ENCODE data around the gene SMURF2. TPM values are rescaled to one million over a fixed set of nuclear protein-coding genes. Genes with fewer than 3 reads are reported as not detected.

Gene SMURF2
- total and polyA plus RNA-seq, 2 donors from 2014 or later, result 7.2 to 27.9 TPM

GRCh38 chr17:64658931-64659330 is 3.2 kb downstream of the SMURF2 start:
- no peak for FAIRE-seq
- intact Hi-C loops (cut with DNase I), result no loop called here
- Histone ChIP-seq H3K27me3 (ENCODE audit: control insufficient read depth, insufficient read depth, low read length) (no peaks in the 10 kb centered on the region), H3K9me3 (ENCODE audit: control insufficient read depth in 2 of 3, insufficient read depth in 1 of 3, low read length in 3 of 3) (no peaks in the 10 kb centered on the region), H3K9ac (ENCODE audit: low read length in 3 of 3) (no peak overlapping the region), H3K27ac (ENCODE audit: low read depth in 2 of 2, low read length in 2 of 2) (no peak overlapping the region), H3K36me3 (ENCODE audit: control insufficient read depth in 2 of 3, insufficient read depth in 3 of 3, low read length in 3 of 3) (no peaks in the 10 kb centered on the region), H3K4me1 (ENCODE audit: control insufficient read depth in 2 of 3, insufficient read depth in 2 of 3, low read depth in 1 of 3, low read length in 3 of 3) (peaks cover 0 to 5% (median 5%) of the 10 kb centered on the region in 3 donors), H3K4me3 (ENCODE audit: low read length in 3 of 3) (no peak overlapping the region)
- no peak for TF ChIP-seq CTCF (IDR thresholded peaks at IDR 0.05; ENCODE audit: borderline replicate concordance, extremely low read depth, insufficient read depth)
- DNase-seq, result no peak

GRCh38 chr17:64657610-64658125 is 4.4 kb downstream of the SMURF2 start:
- Histone ChIP-seq H3K4me3 (ENCODE audit: low read length in 3 of 3) (no peak overlapping the region), H3K4me1 (ENCODE audit: control insufficient read depth in 2 of 3, insufficient read depth in 2 of 3, low read depth in 1 of 3, low read length in 3 of 3) (peaks cover 0 to 5% (median 4%) of the 10 kb centered on the region in 3 donors), H3K27ac (ENCODE audit: low read depth in 2 of 2, low read length in 2 of 2) (no peak overlapping the region), H3K36me3 (ENCODE audit: control insufficient read depth in 2 of 3, insufficient read depth in 3 of 3, low read length in 3 of 3) (no peaks in the 10 kb centered on the region), H3K9me3 (ENCODE audit: control insufficient read depth in 2 of 3, insufficient read depth in 1 of 3, low read length in 3 of 3) (no peaks in the 10 kb centered on the region), H3K9ac (ENCODE audit: low read length in 3 of 3) (no peak overlapping the region), H3K27me3 (ENCODE audit: control insufficient read depth, insufficient read depth, low read length) (no peaks in the 10 kb centered on the region)
- DNase-seq, result no peak
- no peak for TF ChIP-seq CTCF (IDR thresholded peaks at IDR 0.05; ENCODE audit: borderline replicate concordance, extremely low read depth, insufficient read depth)
- intact Hi-C loops (cut with DNase I), result no loop called here
- no peak for FAIRE-seq

- Histone ChIP-seq H3K36me3 (ENCODE audit: control insufficient read depth in 2 of 3, insufficient read depth in 3 of 3, low read length in 3 of 3) (no peaks in the 10 kb centered on the region), H3K27me3 (ENCODE audit: control insufficient read depth, insufficient read depth, low read length) (no peaks in the 10 kb centered on the region), H3K27ac (ENCODE audit: low read depth in 2 of 2, low read length in 2 of 2) (no peak overlapping the region), H3K9me3 (ENCODE audit: control insufficient read depth in 2 of 3, insufficient read depth in 1 of 3, low read length in 3 of 3) (no peaks in the 10 kb centered on the region), H3K4me1 (ENCODE audit: control insufficient read depth in 2 of 3, insufficient read depth in 2 of 3, low read depth in 1 of 3, low read length in 3 of 3) (peaks cover 0 to 5% (median 2%) of the 10 kb centered on the region in 3 donors), H3K9ac (ENCODE audit: low read length in 3 of 3) (no peak overlapping the region), H3K4me3 (ENCODE audit: low read length in 3 of 3) (no peak overlapping the region)
- no peak for FAIRE-seq
- DNase-seq, result no peak
- TF ChIP-seq CTCF (IDR thresholded peaks at IDR 0.05; ENCODE audit: borderline replicate concordance, extremely low read depth, insufficient read depth), result no peak
- intact Hi-C loops (cut with DNase I), result no loop called here
Measured at GRCh38 chr17:64655704-64656103, 6.4 kb downstream of the SMURF2 start.

- intact Hi-C loops (cut with DNase I), result no loop called here
- DNase-seq (no peak), FAIRE-seq (no peak)
- TF ChIP-seq CTCF (IDR thresholded peaks at IDR 0.05; ENCODE audit: borderline replicate concordance, extremely low read depth, insufficient read depth), result no peak
- Histone ChIP-seq H3K27me3 (ENCODE audit: control insufficient read depth, insufficient read depth, low read length) (no peaks in the 10 kb centered on the region), H3K4me1 (ENCODE audit: control insufficient read depth in 2 of 3, insufficient read depth in 2 of 3, low read depth in 1 of 3, low read length in 3 of 3) (peaks cover 0 to 5% (median 2%) of the 10 kb centered on the region in 3 donors), H3K36me3 (ENCODE audit: control insufficient read depth in 2 of 3, insufficient read depth in 3 of 3, low read length in 3 of 3) (no peaks in the 10 kb centered on the region), H3K27ac (ENCODE audit: low read depth in 2 of 2, low read length in 2 of 2) (no peak overlapping the region), H3K9me3 (ENCODE audit: control insufficient read depth in 2 of 3, insufficient read depth in 1 of 3, low read length in 3 of 3) (no peaks in the 10 kb centered on the region), H3K9ac (ENCODE audit: low read length in 3 of 3) (no peak overlapping the region), H3K4me3 (ENCODE audit: low read length in 3 of 3) (no peak overlapping the region)
Measured at GRCh38 chr17:64653985-64654355, 8.1 kb downstream of the SMURF2 start.
